Naive thymus-derived CD8-positive, alpha-beta T cell (primary cell): ENCODE results near the gene SVEP1. TPM values are rescaled to one million over a fixed set of nuclear protein-coding genes. Genes with fewer than 3 reads are reported as not detected.

ENCODE experiments used
- ATAC-seq, 2 donors: fragments of 150-1000 bp; cut with Tn5 transposase in 1 of 2; sonication (Bioruptor Pico), chemical (Tn5 transposase) in 1 of 2; 1 replicate in 1 of 2; 2 replicates in 1 of 2; pipeline ENCODE4 v1.10.0; 2021; ENCODE audit warnings: mild to moderate bottlenecking in 2 of 2, moderate library complexity in 2 of 2
- POLR2A ChIA-PET: fragments of 350-600 bp; sonication (Branson Sonifier 250); formaldehyde crosslinking; loops from one replicate; lab custom pipeline; 2021; ENCODE audit warnings: antibody characterized with exemption; lab: Charles Lee
- DNase-seq, 10 donors: peaks; one replicate each; pipeline versions ENCODE4 v3.0.0 to v3.0.0-alpha.2; 2020 to 2022
- H3K27ac Mint-ChIP-seq, 10 donors: one replicate each; pipeline ENCODE4 v1.8.0; 2020 to 2022; ENCODE audit warnings: mild to moderate bottlenecking in 10 of 10, mixed read lengths in 10 of 10, moderate library complexity in 4 of 10, inconsistent platforms in 1 of 10
- H3K27me3 Mint-ChIP-seq, 5 donors: one replicate each; pipeline ENCODE4 v1.8.0; 2021 to 2022; ENCODE audit warnings: mixed read lengths in 5 of 5
- H3K36me3 Mint-ChIP-seq, 3 donors: one replicate each; pipeline ENCODE4 v1.8.0; 2020 to 2022; ENCODE audit warnings: mixed read lengths in 3 of 3, mild to moderate bottlenecking in 2 of 3, inconsistent platforms in 1 of 3
- H3K4me1 Mint-ChIP-seq, 4 donors: one replicate each; pipeline ENCODE4 v1.8.0; 2021 to 2022; ENCODE audit warnings: mixed read lengths in 4 of 4
- H3K4me3 Mint-ChIP-seq, 10 donors: one replicate each; pipeline ENCODE4 v1.8.0; 2020 to 2022; ENCODE audit warnings: mild to moderate bottlenecking in 10 of 10, mixed read lengths in 10 of 10, moderate library complexity in 6 of 10, inconsistent platforms in 1 of 10
- H3K9me3 Mint-ChIP-seq, 9 donors: one replicate each; pipeline ENCODE4 v1.8.0; 2020 to 2022; ENCODE audit warnings: mixed read lengths in 9 of 9, mild to moderate bottlenecking in 3 of 9, inconsistent platforms in 1 of 9, moderate library complexity in 1 of 9
- polyA plus RNA-seq, 3 donors: library from polyadenylated mRNA; unstranded; fragments of 300-500 nt; fragmentation: Illumina TruSeq; gene quantifications; one replicate each; pipeline ENCODE4 v1.2.3, GENCODE V29; 2021
- total RNA-seq, 8 experiments: library from RNA in 2 of 8; stranded (reverse) in 2 of 8; gene quantifications; one replicate each; pipeline ENCODE4 v1.2.3 and lab custom pipeline; 2021 to 2026

The SVEP1 gene
- total and polyA plus RNA-seq, 5 experiments from 2014 or later, result not detected

- no peak for DNase-seq
- no peak for ATAC-seq
- Mint-ChIP-seq H3K36me3 (no peaks in the 10 kb centered on the region), H3K4me3 (no peak overlapping the region), H3K27ac (no peak overlapping the region), H3K9me3 (peaks cover 0 to 10% (median 0%) of the 10 kb centered on the region in 9 donors), H3K4me1 (no peaks in the 10 kb centered on the region), H3K27me3 (peaks cover 4 to 22% (median 7%) of the 10 kb centered on the region in 5 donors)
- POLR2A ChIA-PET, result no interaction called here
Measured at GRCh38 chr9:110502842-110503241, 76.7 kb downstream of the SVEP1 start.

DNA sequence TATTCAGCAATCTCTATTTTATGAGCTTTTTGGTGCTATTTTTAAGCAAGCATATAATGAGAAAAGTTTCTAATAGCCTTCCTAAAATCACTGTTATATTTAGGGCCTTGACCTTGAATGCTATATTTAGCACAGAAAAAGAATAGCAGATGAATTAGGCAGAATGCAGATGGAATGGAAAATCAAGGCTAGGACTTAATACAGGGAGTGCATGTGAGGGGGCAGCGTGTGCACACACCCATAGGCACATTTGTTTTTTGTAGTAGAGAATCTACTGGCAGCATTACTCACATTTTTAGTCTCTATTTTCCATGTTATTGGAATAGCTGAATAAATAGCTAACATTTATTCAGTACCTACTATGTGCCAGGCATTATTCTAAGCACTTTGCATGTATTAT, 79.9 kb downstream of the SVEP1 start:
- H3K27me3 Mint-ChIP-seq, result peaks cover 0 to 1% (median under 1%) of the 10 kb centered on the region in 5 donors
- no peak overlapping the region for H3K4me3 Mint-ChIP-seq
- H3K9me3 Mint-ChIP-seq, result peaks cover 0 to 1% (median 0%) of the 10 kb centered on the region in 9 donors
- POLR2A ChIA-PET, result no interaction called here
- no peaks in the 10 kb centered on the region for H3K4me1 Mint-ChIP-seq
- DNase-seq (no peak), ATAC-seq (no peak)
- no peaks in the 10 kb centered on the region for H3K36me3 Mint-ChIP-seq
- H3K27ac Mint-ChIP-seq, result no peak overlapping the region

DNA sequence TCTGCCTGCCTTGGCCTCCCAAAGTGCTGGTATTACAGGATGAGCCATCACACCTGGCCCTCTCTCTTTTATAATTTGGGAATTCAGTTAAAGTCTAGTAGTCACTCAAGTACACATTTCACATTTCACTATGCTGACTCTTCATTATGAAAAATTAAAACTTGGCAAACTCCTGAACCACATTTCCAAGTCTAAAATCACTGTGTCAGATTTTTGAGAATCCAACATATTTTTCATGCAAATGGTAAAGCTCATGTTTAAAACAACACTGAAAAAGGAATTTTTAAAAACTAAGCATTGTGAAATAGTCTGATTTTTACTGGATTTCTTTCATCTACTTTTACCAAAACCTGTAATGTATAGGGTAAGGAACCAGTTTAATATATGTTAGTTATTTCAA, 92.3 kb downstream of the SVEP1 start:
- Mint-ChIP-seq H3K4me1 (no peaks in the 10 kb centered on the region), H3K27ac (no peak overlapping the region), H3K4me3 (no peak overlapping the region), H3K36me3 (peaks cover 0 to 4% (median 0%) of the 10 kb centered on the region in 3 donors), H3K27me3 (peaks cover 0 to 20% (median 5%) of the 10 kb centered on the region in 5 donors), H3K9me3 (peaks cover 0 to 4% (median 0%) of the 10 kb centered on the region in 9 donors)
- POLR2A ChIA-PET, result no interaction called here
- no peak for ATAC-seq
- no peak for DNase-seq

DNA sequence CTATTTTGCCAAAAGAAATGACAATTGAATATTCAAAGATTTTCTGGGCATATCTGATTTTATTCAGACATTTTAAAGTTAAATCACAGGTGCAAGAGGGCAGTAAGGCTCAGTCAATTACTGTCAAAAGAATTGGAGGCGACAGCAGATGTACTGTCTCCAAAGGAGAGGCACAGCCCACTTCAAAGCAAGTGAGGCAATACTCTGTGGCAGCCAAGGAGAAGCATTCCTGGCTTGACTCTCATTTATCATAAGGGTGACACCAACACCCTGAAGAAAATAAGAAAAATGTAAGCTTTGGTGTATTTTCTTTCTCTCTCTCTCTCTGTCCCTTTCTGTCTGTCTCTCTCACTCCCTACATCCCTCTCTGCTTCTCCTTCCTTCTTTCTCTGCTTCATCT, 93.3 kb downstream of the SVEP1 start:
- H3K36me3 Mint-ChIP-seq, result peaks cover 0 to 4% (median 0%) of the 10 kb centered on the region in 3 donors
- H3K4me1 Mint-ChIP-seq, result no peaks in the 10 kb centered on the region
- no peak overlapping the region for H3K4me3 Mint-ChIP-seq
- no peak for DNase-seq
- H3K27ac Mint-ChIP-seq, result no peak overlapping the region
- H3K27me3 Mint-ChIP-seq, result peaks cover 0 to 20% (median 5%) of the 10 kb centered on the region in 5 donors
- POLR2A ChIA-PET, result no interaction called here
- peaks cover 0 to 4% (median 0%) of the 10 kb centered on the region in 9 donors for H3K9me3 Mint-ChIP-seq
- no peak for ATAC-seq

GRCh38 chr9:110479481-110479880, 100.1 kb downstream of the SVEP1 start:
- peaks cover 0 to 4% (median 0%) of the 10 kb centered on the region in 3 donors for H3K36me3 Mint-ChIP-seq
- H3K27ac Mint-ChIP-seq, result no peak overlapping the region
- POLR2A ChIA-PET, result no interaction called here
- ATAC-seq (no peak), DNase-seq (no peak)
- peaks cover 0 to 5% (median 3%) of the 10 kb centered on the region in 5 donors for H3K27me3 Mint-ChIP-seq
- H3K4me1 Mint-ChIP-seq, result no peaks in the 10 kb centered on the region
- H3K9me3 Mint-ChIP-seq, result peaks cover 0 to 4% (median 0%) of the 10 kb centered on the region in 9 donors
- H3K4me3 Mint-ChIP-seq, result no peak overlapping the region

GRCh38 chr9:110476251-110476650, 103.3 kb downstream of the SVEP1 start:
- POLR2A ChIA-PET, result interaction anchor here (0.5 kb wide), 1 partner anchor 85 kb away, joined by 3 read pairs; no protein-coding TSS in a partner anchor
- no peaks in the 10 kb centered on the region for H3K9me3 Mint-ChIP-seq
- no peaks in the 10 kb centered on the region for H3K4me1 Mint-ChIP-seq
- H3K4me3 Mint-ChIP-seq, result no peak overlapping the region
- no peaks in the 10 kb centered on the region for H3K36me3 Mint-ChIP-seq
- no peak overlapping the region for H3K27ac Mint-ChIP-seq
- ATAC-seq (no peak), DNase-seq (no peak)
- H3K27me3 Mint-ChIP-seq, result no peaks in the 10 kb centered on the region

- POLR2A ChIA-PET, result no interaction called here
- ATAC-seq, result no peak
- H3K27ac Mint-ChIP-seq, result no peak overlapping the region
- H3K4me1 Mint-ChIP-seq, result no peaks in the 10 kb centered on the region
- no peaks in the 10 kb centered on the region for H3K36me3 Mint-ChIP-seq
- DNase-seq, result no peak
- no peak overlapping the region for H3K4me3 Mint-ChIP-seq
- no peaks in the 10 kb centered on the region for H3K27me3 Mint-ChIP-seq
- no peaks in the 10 kb centered on the region for H3K9me3 Mint-ChIP-seq
Measured at GRCh38 chr9:110472111-110472510, 107.4 kb downstream of the SVEP1 start.

GRCh38 chr9:110468950-110469349, 110.6 kb downstream of the SVEP1 start:
- Mint-ChIP-seq H3K9me3 (no peaks in the 10 kb centered on the region), H3K4me3 (no peak overlapping the region), H3K27me3 (no peaks in the 10 kb centered on the region), H3K4me1 (no peaks in the 10 kb centered on the region), H3K27ac (no peak overlapping the region), H3K36me3 (no peaks in the 10 kb centered on the region)
- POLR2A ChIA-PET, result no interaction called here
- DNase-seq (no peak), ATAC-seq (no peak)

GRCh38 chr9:110465190-110465589, 114.4 kb downstream of the SVEP1 start:
- Mint-ChIP-seq H3K9me3 (peaks cover 0 to 2% (median 0%) of the 10 kb centered on the region in 9 donors), H3K4me1 (no peaks in the 10 kb centered on the region), H3K27me3 (no peaks in the 10 kb centered on the region), H3K36me3 (no peaks in the 10 kb centered on the region), H3K4me3 (no peak overlapping the region), H3K27ac (no peak overlapping the region)
- DNase-seq (no peak), ATAC-seq (no peak)
- POLR2A ChIA-PET, result no interaction called here

- POLR2A ChIA-PET, result no interaction called here
Measured at GRCh38 chr9:110464321-110464720, 115.2 kb downstream of the SVEP1 start.

GRCh38 chr9:110463499-110463898, 116.0 kb downstream of the SVEP1 start:
- Mint-ChIP-seq H3K9me3 (peaks cover 0 to 2% (median 0%) of the 10 kb centered on the region in 9 donors), H3K36me3 (no peaks in the 10 kb centered on the region), H3K27me3 (no peaks in the 10 kb centered on the region), H3K4me1 (no peaks in the 10 kb centered on the region), H3K27ac (no peak overlapping the region), H3K4me3 (no peak overlapping the region)
- ATAC-seq, result no peak
- POLR2A ChIA-PET, result no interaction called here
- DNase-seq, result no peak

More at GRCh38 chr9:110464321-110464720, 115.2 kb downstream of the SVEP1 start:
- no peak for ATAC-seq
- H3K27me3 Mint-ChIP-seq, result no peaks in the 10 kb centered on the region
- DNase-seq, result no peak
- no peak overlapping the region for H3K4me3 Mint-ChIP-seq
- peaks cover 0 to 2% (median 0%) of the 10 kb centered on the region in 9 donors for H3K9me3 Mint-ChIP-seq
- no peak overlapping the region for H3K27ac Mint-ChIP-seq
- H3K36me3 Mint-ChIP-seq, result no peaks in the 10 kb centered on the region
- no peaks in the 10 kb centered on the region for H3K4me1 Mint-ChIP-seq

DNA sequence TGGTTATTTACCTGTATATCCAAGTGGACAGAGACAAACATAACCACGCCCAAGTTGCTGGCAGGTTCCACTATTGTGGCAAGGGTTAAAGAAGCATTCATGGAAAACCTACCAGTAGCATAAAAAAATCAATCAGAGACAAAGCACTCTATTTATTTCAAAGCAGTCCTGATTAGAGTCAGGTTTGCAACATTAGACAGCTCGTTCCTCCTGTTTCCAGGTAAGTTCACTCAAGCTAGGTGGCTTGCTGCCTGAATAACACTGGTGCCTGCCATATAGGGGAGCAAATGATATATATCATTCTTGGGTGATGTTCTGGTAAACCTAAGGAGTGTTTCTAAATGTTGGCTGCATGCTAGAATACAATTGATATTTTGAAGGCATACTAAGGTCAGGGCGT, 122.3 kb downstream of the SVEP1 start:
- no peak overlapping the region for H3K27ac Mint-ChIP-seq

GRCh38 chr9:110456681-110457080, 122.9 kb downstream of the SVEP1 start:
- Mint-ChIP-seq H3K27me3 (peaks cover 0 to 3% (median 0%) of the 10 kb centered on the region in 5 donors), H3K4me1 (no peaks in the 10 kb centered on the region), H3K9me3 (no peaks in the 10 kb centered on the region), H3K4me3 (no peak overlapping the region), H3K27ac (no peak overlapping the region), H3K36me3 (no peaks in the 10 kb centered on the region)
- POLR2A ChIA-PET, result no interaction called here
- ATAC-seq (no peak), DNase-seq (no peak)

More for the DNA sequence above, 122.3 kb downstream of the SVEP1 start:
- ATAC-seq (no peak), DNase-seq (no peak)
- no peaks in the 10 kb centered on the region for H3K36me3 Mint-ChIP-seq
- H3K9me3 Mint-ChIP-seq, result no peaks in the 10 kb centered on the region
- H3K4me3 Mint-ChIP-seq, result no peak overlapping the region
- H3K4me1 Mint-ChIP-seq, result no peaks in the 10 kb centered on the region
- peaks cover 0 to 2% (median 0%) of the 10 kb centered on the region in 5 donors for H3K27me3 Mint-ChIP-seq
- POLR2A ChIA-PET, result no interaction called here

GRCh38 chr9:110455860-110456259, 123.7 kb downstream of the SVEP1 start:
- H3K27ac Mint-ChIP-seq, result no peak overlapping the region
- H3K4me1 Mint-ChIP-seq, result no peaks in the 10 kb centered on the region
- H3K36me3 Mint-ChIP-seq, result no peaks in the 10 kb centered on the region
- POLR2A ChIA-PET, result no interaction called here
- no peak overlapping the region for H3K4me3 Mint-ChIP-seq
- DNase-seq, result no peak
- ATAC-seq, result no peak
- peaks cover 0 to 3% (median under 1%) of the 10 kb centered on the region in 5 donors for H3K27me3 Mint-ChIP-seq
- no peaks in the 10 kb centered on the region for H3K9me3 Mint-ChIP-seq
